K562 (cell line): ENCODE measurements around the gene VPS37B. TPM values are rescaled to one million over a fixed set of nuclear protein-coding genes. Genes with fewer than 3 reads are reported as not detected.

Experiments used
- BRCA1 ChIP-seq, 2 experiments: fragments of 450-650 bp in 1 of 2; sonication (generic) in 1 of 2; formaldehyde crosslinking in 1 of 2; IDR thresholded peaks; 2 replicates each; pipeline versions ENCODE4 v1.5.0 to v1.6.1; 2017 to 2020; ENCODE audit warnings: mild to moderate bottlenecking in 1 of 2, missing genetic modification reagents in 1 of 2
- CBX5 ChIP-seq: IDR thresholded peaks from 2 replicates; pipeline ENCODE4 v1.6.1; 2014; ENCODE audit warnings: low read depth, borderline replicate concordance
- CCNT2 ChIP-seq: IDR thresholded peaks from 2 replicates; pipeline ENCODE4 v1.6.1; 2011; ENCODE audit warnings: borderline replicate concordance, low read depth, mild to moderate bottlenecking, moderate library complexity, mixed read lengths, low read length; ENCODE audit not compliant: insufficient read length; ENCODE audit errors: extremely low read depth
- FOXO4 ChIP-seq: fragments of 450-650 bp; formaldehyde crosslinking; IDR thresholded peaks from 2 replicates; pipeline ENCODE4 v1.4.0; 2020; ENCODE audit warnings: mild to moderate bottlenecking, moderate library complexity
- HDAC1 ChIP-seq, 2 experiments: fragments of 450-650 bp; IDR thresholded peaks; 2 replicates each; pipeline ENCODE4 v1.6.1; 2016 to 2017; ENCODE audit warnings: inconsistent platforms in 1 of 2, mild to moderate bottlenecking in 1 of 2, moderate library complexity in 1 of 2
- HIVEP1 ChIP-seq: fragments of 250-450 bp; sonication (Bioruptor Pico); IDR thresholded peaks from 2 replicates; pipeline ENCODE4 v1.4.0; 2020; ENCODE audit warnings: mild to moderate bottlenecking
- KLF6 ChIP-seq: fragments of 250-450 bp; sonication (Bioruptor Pico); IDR thresholded peaks from 2 replicates; pipeline ENCODE4 v1.4.0; 2020; ENCODE audit warnings: mild to moderate bottlenecking, moderate library complexity, borderline replicate concordance
- NFYB ChIP-seq: IDR thresholded peaks from 2 replicates; pipeline ENCODE4 v1.6.1; 2011; ENCODE audit warnings: mild to moderate bottlenecking, moderate library complexity; ENCODE audit not compliant: insufficient read length; ENCODE audit errors: extremely low read depth
- POLR2H ChIP-seq: IDR thresholded peaks from 2 replicates; pipeline ENCODE4 v1.6.1; 2016; ENCODE audit warnings: missing genetic modification characterization, low read depth, mild to moderate bottlenecking, control low read depth, missing compliant biosample characterization, moderate library complexity
- RBBP5 ChIP-seq: fragments of 200-600 bp; sonication (generic); IDR thresholded peaks from 2 replicates; pipeline ENCODE4 v1.6.1; 2012; ENCODE audit warnings: borderline replicate concordance, mild to moderate bottlenecking, low read length, control low read depth, inconsistent platforms; ENCODE audit not compliant: insufficient read depth, poor library complexity, severe bottlenecking
- RBM17 ChIP-seq: fragments of 200-400 bp; formaldehyde crosslinking; IDR thresholded peaks from 2 replicates; pipeline ENCODE4 v1.6.1; 2017; ENCODE audit warnings: low read depth, mild to moderate bottlenecking, low read length, borderline replicate concordance
- RNF219 ChIP-seq: fragments of 250-450 bp; sonication (Bioruptor Pico); IDR thresholded peaks from 2 replicates; pipeline ENCODE4 v1.5.0; 2022; ENCODE audit warnings: mild to moderate bottlenecking
- TFAP4 ChIP-seq: sonication (generic); formaldehyde crosslinking; IDR thresholded peaks from 2 replicates; pipeline ENCODE4 v1.8.0; 2022; ENCODE audit warnings: missing genetic modification reagents, mild to moderate bottlenecking, moderate library complexity, borderline replicate concordance
- TGIF2 ChIP-seq: sonication (generic); formaldehyde crosslinking; IDR thresholded peaks from 2 replicates; pipeline ENCODE4 v1.8.1; 2022; ENCODE audit warnings: mild to moderate bottlenecking, missing genetic modification reagents, moderate library complexity
- ZBTB2 ChIP-seq: fragments of 450-650 bp; IDR thresholded peaks from 2 replicates; pipeline ENCODE4 v1.6.1; 2016; ENCODE audit warnings: antibody characterized with exemption
- ZNF253 ChIP-seq: fragments of 250-450 bp; sonication (Bioruptor Pico); conservative IDR thresholded peaks from 2 replicates; pipeline ENCODE4 v1.6.1; 2021; ENCODE audit warnings: mild to moderate bottlenecking
- ZNF511 ChIP-seq: sonication (generic); formaldehyde crosslinking; IDR thresholded peaks from 2 replicates; pipeline ENCODE4 v1.8.0; 2022; ENCODE audit warnings: mild to moderate bottlenecking, missing genetic modification reagents
- ZNF696 ChIP-seq: fragments of 250-450 bp; sonication (Bioruptor Pico); conservative IDR thresholded peaks from 2 replicates; pipeline ENCODE4 v1.4.0; 2020; ENCODE audit warnings: mild to moderate bottlenecking, moderate library complexity
- polyA plus RNA-seq, 8 experiments: library from polyadenylated mRNA; depleted of rRNA in 4 of 8; stranded (reverse) in 5 of 8; unstranded in 3 of 8; fragments of >200 nt; fragmentation: Nextera tagmentation in 2 of 8; fragmentation: Illumina TruSeq in 1 of 8; extraction: Ambion mirVana in 2 of 8; extraction: Trizol in 1 of 8; gene quantifications; 2 replicates each; pipeline versions ENCODE4 v1.2.1 to v1.2.3, GENCODE V29; 2011 to 2014; ENCODE audit warnings: inconsistent platforms in 1 of 8, missing spikeins in 1 of 8
- total RNA-seq, 7 experiments: library from RNA; depleted of rRNA in 6 of 7; stranded (reverse); fragments of >200 nt in 6 of 7; fragmentation: Illumina TruSeq in 2 of 7; extraction: Trizol in 2 of 7; gene quantifications; 2 replicates each; pipeline versions ENCODE4 v1.2.1 to v1.2.3, GENCODE V29; 2011 to 2021; ENCODE audit warnings: low replicate concordance in 1 of 7

The VPS37B gene
- total and polyA plus RNA-seq, 9 of the 15 experiments (the other 6 are each of a cell fraction or from before 2014, with no cell fraction given): 0.28 to 37.4 (median 17.9) TPM

- no peak for TF ChIP-seq FOXO4 (CRISPR knock-in tag)
- TF ChIP-seq HDAC1 (IDR thresholded peaks at IDR 0.05): peak in 1 of 2 experiments; percentile 89; a peak in 2 of 4 replicates
- no peak for TF ChIP-seq RNF219
- TF ChIP-seq ZNF253 (CRISPR knock-in tag): no peak
- no peak for TF ChIP-seq CBX5
- no peak for TF ChIP-seq HIVEP1 (CRISPR knock-in tag)
- no peak for TF ChIP-seq TGIF2 (CRISPR knock-in tag)
- peak; percentile 2; the same call in 1 of the 2 replicates for TF ChIP-seq POLR2H (tag)
- no peak; the same call in 1 of the 2 replicates for TF ChIP-seq ZNF511 (CRISPR knock-in tag)
- no peak for TF ChIP-seq BRCA1 (IDR thresholded peaks at IDR 0.05)
- no peak for TF ChIP-seq BRCA1 (CRISPR knock-in tag; IDR thresholded peaks at IDR 0.05)
- TF ChIP-seq NFYB: no peak
- TF ChIP-seq RBM17: no peak
- no peak for TF ChIP-seq RBBP5
- TF ChIP-seq TFAP4 (CRISPR knock-in tag): peak; percentile 44; the same call in 1 of the 2 replicates
- no peak for TF ChIP-seq ZNF696 (CRISPR knock-in tag)
- peak; percentile 73 for TF ChIP-seq CCNT2
- no peak for TF ChIP-seq KLF6 (CRISPR knock-in tag)
- peak; percentile 72; the same call in 1 of the 2 replicates for TF ChIP-seq ZBTB2
Measured at GRCh38 chr12:122886851-122887818, 8.8 kb downstream of the VPS37B start (continued).
